Measurements from ENCODE around the gene TCN1.

GRCh38 chr11:59857439-59858434, 8.6 kb downstream of the TCN1 start:
- TF ChIP-seq CTCF (IDR thresholded peaks at IDR 0.05; ENCODE audit: low read depth, low read length, poor library complexity, severe bottlenecking) (no peak), EZH2phosphoT487 (IDR thresholded peaks at IDR 0.05; ENCODE audit: borderline replicate concordance, low read length) (no peak)
